Stimulated activated CD4-positive, alpha-beta T cell treated with anti-CD3 and anti-CD28 coated beads, TNF-alpha, amount 100 ng/mL, for 4 hours (primary cell): Measurements from ENCODE around the gene ASMTL.
"Not testable (repeated sequence)": the region's sequence is repeated elsewhere in the genome, so short reads cannot be mapped to it uniquely, and the experiment has no call there.

Experiments used
- DNase-seq, 3 experiments: peaks; one replicate each; pipeline ENCODE4 v3.0.0-alpha.2; 2020; ENCODE audit warnings: low read depth in 3 of 3

ASMTL gene

DNA sequence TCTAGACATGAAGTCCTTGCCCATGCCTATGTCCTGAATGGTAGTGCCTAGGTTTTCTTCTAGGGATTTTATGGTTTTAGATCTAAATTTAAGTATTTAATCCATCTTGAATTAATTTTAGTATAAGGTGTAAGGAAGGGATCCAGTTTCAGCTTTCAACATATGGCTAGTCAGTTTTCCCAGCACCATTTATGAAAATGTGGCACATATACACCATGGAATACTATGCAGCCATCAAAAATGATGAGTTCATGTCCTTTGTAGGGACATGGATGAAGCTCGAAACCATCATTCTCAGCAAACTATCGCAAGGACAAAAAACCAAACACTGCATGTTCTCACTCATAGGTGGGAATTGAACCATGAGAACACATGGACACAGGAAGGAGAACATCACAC is 29.8 kb upstream of the ASMTL start:
- not testable (repeated sequence) for DNase-seq

DNA sequence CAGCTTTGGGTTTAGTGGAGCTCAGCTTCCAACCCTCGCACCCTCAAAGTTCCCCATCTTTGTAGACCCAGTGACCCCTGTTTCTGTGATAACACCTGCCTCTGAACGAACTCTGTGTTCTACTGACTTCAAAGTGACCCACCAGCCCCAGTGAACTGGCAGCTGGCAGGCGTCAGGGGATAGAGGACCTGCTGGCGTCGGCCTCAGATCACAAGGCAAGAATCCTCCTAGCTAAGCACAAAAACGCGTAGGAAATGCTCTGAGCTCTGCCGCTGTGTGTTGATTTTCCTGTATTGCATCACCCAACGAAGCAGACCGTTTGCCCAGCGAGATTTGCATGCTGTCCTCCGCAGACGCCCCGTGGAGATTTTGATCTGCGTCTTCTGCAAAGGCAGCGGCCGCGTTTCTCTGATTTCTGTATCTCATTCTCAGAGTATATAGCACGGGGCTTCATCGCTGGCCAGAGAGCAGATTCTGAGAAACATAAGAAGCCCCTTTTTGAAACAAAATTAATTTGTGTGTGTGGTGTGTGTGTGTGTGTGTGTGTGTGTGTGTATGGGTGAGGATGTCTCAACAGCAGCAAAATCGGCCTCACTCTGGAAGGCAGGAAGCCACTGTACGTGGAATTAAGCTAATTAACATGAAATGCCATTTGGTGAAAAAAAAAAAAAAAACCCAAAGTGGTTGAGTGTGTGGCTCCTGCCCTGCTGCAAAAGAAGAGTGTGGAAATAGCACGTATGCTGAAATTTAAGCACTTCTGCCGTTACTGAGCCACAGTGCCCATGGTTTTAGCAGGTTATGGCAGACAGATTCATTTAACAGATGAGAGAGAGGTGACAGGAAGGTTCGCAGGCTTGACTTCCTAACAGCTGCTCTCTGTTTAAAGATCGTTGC is 29.2 kb upstream of the ASMTL start:
- peak; percentile 41 to 61 (median 45) for DNase-seq

GRCh38 chrX:1480082-1480785 is 27.5 kb upstream of the ASMTL start:
- no peak for DNase-seq

DNA sequence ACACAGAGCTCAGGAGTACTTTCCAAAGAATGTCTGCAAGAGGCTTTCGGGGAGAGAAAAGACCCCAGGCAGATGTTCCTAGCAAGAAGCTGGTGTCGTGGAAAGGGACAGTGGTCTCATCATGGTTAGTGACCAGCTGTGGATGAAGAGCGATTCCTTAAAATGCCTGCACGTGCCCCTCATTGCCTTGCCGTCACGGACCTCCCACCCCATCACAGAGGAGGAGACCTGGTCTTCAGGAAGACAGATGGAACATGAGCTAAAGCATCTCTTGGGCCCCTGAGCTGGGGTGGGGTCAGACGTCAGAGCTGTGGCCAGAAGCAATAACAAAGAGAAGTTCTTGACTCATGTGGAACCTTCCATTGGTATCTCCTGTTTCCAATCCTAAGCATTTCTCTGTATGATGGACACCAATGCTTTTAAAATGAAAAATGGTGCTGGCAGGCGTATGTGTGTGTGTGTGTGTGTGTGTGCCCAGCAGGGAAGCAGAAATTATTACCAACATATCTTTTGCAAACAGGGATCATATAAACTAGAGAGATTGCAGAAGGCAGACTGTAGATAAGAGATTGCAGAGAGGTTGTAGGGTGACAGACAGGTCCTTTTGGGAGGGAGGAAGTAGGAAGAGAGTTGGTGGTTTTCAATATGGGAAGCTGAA is 25.2 kb upstream of the ASMTL start:
- DNase-seq, result no peak

GRCh38 chrX:1477229-1477628 is 24.5 kb upstream of the ASMTL start:
- no peak for DNase-seq

GRCh38 chrX:1476682-1477081 is 24.0 kb upstream of the ASMTL start:
- DNase-seq, result no peak

DNA sequence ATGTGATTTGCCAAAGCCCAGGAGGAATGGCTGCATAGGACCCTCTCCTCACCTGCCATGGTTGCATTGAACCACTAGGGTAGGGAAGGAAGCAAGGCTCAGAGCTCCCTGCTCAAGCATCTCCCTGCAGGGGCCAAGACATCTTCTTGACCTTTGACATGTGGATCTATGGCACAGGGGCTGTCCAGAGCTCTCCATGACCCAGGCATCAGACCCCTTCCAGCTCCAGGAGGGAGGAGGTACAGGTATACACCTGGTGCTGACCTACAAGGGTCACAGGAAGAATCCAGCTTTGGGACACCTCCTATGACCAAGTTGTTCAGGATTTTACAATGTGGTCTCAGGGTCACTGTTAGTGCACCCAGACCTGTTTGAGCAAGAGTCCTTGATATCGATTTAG is 23.2 kb upstream of the ASMTL start:
- DNase-seq, result no peak

- no peak for DNase-seq
Observed at GRCh38 chrX:1475481-1475880, 22.8 kb upstream of the ASMTL start.

DNA sequence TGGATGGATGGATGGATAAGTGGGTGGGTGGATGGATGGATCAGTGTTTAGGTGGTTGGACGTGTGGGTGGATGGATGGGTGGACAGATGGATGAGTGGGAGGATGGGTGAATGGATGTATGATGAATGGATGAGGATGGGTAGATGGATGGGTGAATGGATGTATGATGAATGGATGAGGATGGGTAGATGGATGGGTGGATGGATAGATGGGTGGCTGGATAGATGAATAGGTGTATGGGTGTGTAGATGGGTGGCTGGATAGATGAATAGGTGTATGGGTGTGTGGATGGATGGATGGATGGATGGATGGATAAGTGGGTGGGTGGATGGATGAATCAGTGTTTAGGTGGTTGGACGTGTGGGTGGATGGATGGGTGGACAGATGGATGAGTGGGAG is 21.9 kb upstream of the ASMTL start:
- not testable (repeated sequence) for DNase-seq

DNA sequence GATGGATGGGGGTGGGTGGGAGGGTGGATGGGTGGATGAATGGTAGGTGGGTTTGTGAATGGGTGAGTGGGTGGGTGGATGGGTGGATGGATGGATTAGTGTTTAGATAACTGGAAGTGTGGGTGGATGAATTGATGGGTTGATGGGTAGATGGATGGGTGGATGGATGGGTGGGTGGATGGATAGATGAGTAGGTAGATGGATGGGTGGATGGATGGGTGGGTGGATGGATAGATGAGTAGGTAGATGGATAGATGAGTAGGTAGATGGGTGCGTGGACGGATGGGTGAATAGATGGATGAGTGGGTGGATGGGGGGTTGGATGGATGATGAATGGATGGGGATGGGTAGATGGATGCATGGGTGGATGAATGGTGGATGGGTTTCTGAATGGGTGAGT is 20.3 kb upstream of the ASMTL start:
- DNase-seq, result no peak

- peak in 2 of 3 experiments; percentile 53 to 63 for DNase-seq
Observed at GRCh38 chrX:1468250-1468772, 15.6 kb upstream of the ASMTL start.

GRCh38 chrX:1466971-1467561 is 14.4 kb upstream of the ASMTL start:
- DNase-seq, result no peak

DNA sequence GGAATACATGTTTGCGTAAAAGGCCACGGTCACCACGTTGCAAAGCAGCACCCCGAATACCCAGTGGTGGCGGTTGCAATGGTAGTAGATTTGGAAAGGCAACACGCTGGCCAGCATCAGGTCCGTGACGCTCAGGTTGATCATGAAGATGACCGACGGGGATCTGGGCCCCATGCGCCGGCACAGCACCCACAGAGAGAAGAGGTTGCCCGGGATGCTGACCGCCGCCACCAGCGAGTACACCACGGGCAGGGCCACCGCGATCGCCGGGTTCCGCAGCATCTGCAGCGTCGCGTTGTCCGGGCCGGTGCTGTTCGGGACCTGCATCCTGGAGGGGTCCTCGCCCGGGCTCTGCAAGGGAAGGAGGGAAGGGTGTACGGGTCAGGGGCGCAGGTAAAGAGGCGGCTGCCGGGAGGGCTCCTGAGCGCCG is 13.5 kb upstream of the ASMTL start:
- no peak for DNase-seq

- DNase-seq, result no peak
Observed at GRCh38 chrX:1465286-1466231, 12.8 kb upstream of the ASMTL start.

DNA sequence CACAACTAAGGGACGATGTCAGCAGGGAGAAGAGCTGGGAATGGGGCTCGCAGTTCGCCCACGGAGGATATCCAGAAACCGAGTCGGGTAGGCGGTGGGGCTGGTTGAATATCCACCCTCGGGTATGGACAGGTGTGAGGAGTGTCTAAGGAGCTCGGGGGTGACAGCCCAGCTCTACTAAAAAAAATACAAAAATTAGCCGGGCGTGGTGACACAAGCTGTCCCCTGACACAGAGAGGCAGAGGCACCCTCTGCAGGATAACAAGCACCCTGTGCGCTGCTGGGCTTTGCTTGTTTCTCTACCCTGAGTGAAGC is 12.2 kb upstream of the ASMTL start:
- no peak for DNase-seq

GRCh38 chrX:1464041-1464970 is 11.6 kb upstream of the ASMTL start:
- no peak for DNase-seq

GRCh38 chrX:1463581-1463980 is 10.9 kb upstream of the ASMTL start:
- no peak for DNase-seq

- peak in 2 of 3 experiments; percentile 40 to 61 for DNase-seq
Observed at GRCh38 chrX:1462596-1463251, 10.0 kb upstream of the ASMTL start.

DNA sequence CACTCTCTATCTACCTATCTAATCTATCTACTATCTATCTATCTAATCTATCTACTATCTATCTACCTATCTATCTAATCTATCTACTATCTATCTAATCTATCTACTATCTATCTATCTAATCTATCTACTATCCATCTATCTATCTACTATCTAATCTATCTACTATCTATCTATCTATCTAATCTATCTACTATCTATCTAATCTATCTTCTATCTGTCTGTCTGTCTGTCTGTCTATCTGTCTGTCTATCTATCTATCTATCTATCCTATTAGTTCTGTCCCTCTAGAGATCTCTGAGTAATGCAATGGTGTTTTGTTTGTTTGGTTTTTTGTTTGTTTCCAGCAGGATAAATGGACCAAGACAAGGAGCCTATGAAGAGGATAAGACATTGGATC is 9.4 kb upstream of the ASMTL start:
- DNase-seq, result no peak
